ENCODE measurements around the gene TRAPPC8. TPM values are rescaled to one million over a fixed set of nuclear protein-coding genes. Genes with fewer than 3 reads are reported as not detected.

TRAPPC8 gene
- total RNA-seq, 1 experiment from 2014 or later, result 93.1 TPM

- no peak overlapping the region for H2AFZ ChIP-seq (ENCODE audit: low read length)
- no peak overlapping the region for H3K9ac ChIP-seq (ENCODE audit: low read length)
- H3K9me3 ChIP-seq (ENCODE audit: low read length), result no peaks in the 10 kb centered on the region
- H3K27ac ChIP-seq (ENCODE audit: low read length), result no peak overlapping the region
- no peak overlapping the region for H3K4me3 ChIP-seq (ENCODE audit: low read length)
- H3K4me2 ChIP-seq (ENCODE audit: low read depth, low read length, poor library complexity, severe bottlenecking), result no peak overlapping the region
- H3K4me1 ChIP-seq (ENCODE audit: low read length), result no peaks in the 10 kb centered on the region
- no peaks in the 10 kb centered on the region for H3K27me3 ChIP-seq (ENCODE audit: low read length)
- peaks cover 43% of the 10 kb centered on the region for H3K36me3 ChIP-seq (ENCODE audit: insufficient read depth, low read length)
- peaks cover 23% of the 10 kb centered on the region for H3K79me2 ChIP-seq (ENCODE audit: low read length)
- no peak for DNase-seq
- H4K20me1 ChIP-seq (ENCODE audit: insufficient read depth, low read depth, low read length), result no peaks in the 10 kb centered on the region
- H3K9me2 ChIP-seq (replicated peaks; ENCODE audit: insufficient read depth, low read length), result no peaks in the 10 kb centered on the region
Observed at GRCh38 chr18:31875301-31875700, 67.6 kb downstream of the TRAPPC8 start.

GRCh38 chr18:31863103-31863502, 79.8 kb downstream of the TRAPPC8 start:
- Histone ChIP-seq H3K4me3 (ENCODE audit: low read length) (no peak overlapping the region), H4K20me1 (ENCODE audit: insufficient read depth, low read depth, low read length) (no peaks in the 10 kb centered on the region), H3K9ac (ENCODE audit: low read length) (no peak overlapping the region)

GRCh38 chr18:31860488-31860887, 82.4 kb downstream of the TRAPPC8 start:
- H3K27ac ChIP-seq (ENCODE audit: low read length), result no peak overlapping the region
- H3K4me2 ChIP-seq (ENCODE audit: low read depth, low read length, poor library complexity, severe bottlenecking), result no peak overlapping the region
- peaks cover 14% of the 10 kb centered on the region for H3K4me1 ChIP-seq (ENCODE audit: low read length)
- DNase-seq, result no peak
- H4K20me1 ChIP-seq (ENCODE audit: insufficient read depth, low read depth, low read length), result no peaks in the 10 kb centered on the region
- H2AFZ ChIP-seq (ENCODE audit: low read length), result no peak overlapping the region
- H3K9me2 ChIP-seq (replicated peaks; ENCODE audit: insufficient read depth, low read length), result no peaks in the 10 kb centered on the region
- H3K79me2 ChIP-seq (ENCODE audit: low read length), result peaks cover 25% of the 10 kb centered on the region; the same call in 1 of the 2 replicates
- no peaks in the 10 kb centered on the region for H3K9me3 ChIP-seq (ENCODE audit: low read length)
- no peak overlapping the region for H3K9ac ChIP-seq (ENCODE audit: low read length)
- peaks cover 54% of the 10 kb centered on the region; the same call in 1 of the 2 replicates for H3K36me3 ChIP-seq (ENCODE audit: insufficient read depth, low read length)
- H3K27me3 ChIP-seq (ENCODE audit: low read length), result no peaks in the 10 kb centered on the region
- H3K4me3 ChIP-seq (ENCODE audit: low read length), result no peak overlapping the region

More at GRCh38 chr18:31863103-31863502, 79.8 kb downstream of the TRAPPC8 start:
- peaks cover 51% of the 10 kb centered on the region; the same call in 1 of the 2 replicates for H3K36me3 ChIP-seq (ENCODE audit: insufficient read depth, low read length)
- peaks cover 14% of the 10 kb centered on the region for H3K4me1 ChIP-seq (ENCODE audit: low read length)
- H3K79me2 ChIP-seq (ENCODE audit: low read length), result peaks cover 25% of the 10 kb centered on the region; the same call in 1 of the 2 replicates
- no peaks in the 10 kb centered on the region for H3K27me3 ChIP-seq (ENCODE audit: low read length)
- H3K9me2 ChIP-seq (replicated peaks; ENCODE audit: insufficient read depth, low read length), result no peaks in the 10 kb centered on the region
- no peaks in the 10 kb centered on the region for H3K9me3 ChIP-seq (ENCODE audit: low read length)
- no peak for DNase-seq
- H3K4me2 ChIP-seq (ENCODE audit: low read depth, low read length, poor library complexity, severe bottlenecking), result no peak overlapping the region
- H2AFZ ChIP-seq (ENCODE audit: low read length), result no peak overlapping the region
- H3K27ac ChIP-seq (ENCODE audit: low read length), result no peak overlapping the region

- Histone ChIP-seq H3K4me1 (ENCODE audit: low read length) (peaks cover 14% of the 10 kb centered on the region), H3K4me2 (ENCODE audit: low read depth, low read length, poor library complexity, severe bottlenecking) (no peak overlapping the region), H3K4me3 (ENCODE audit: low read length) (no peak overlapping the region), H3K36me3 (ENCODE audit: insufficient read depth, low read length) (peaks cover 57% of the 10 kb centered on the region), H3K9me2 (replicated peaks; ENCODE audit: insufficient read depth, low read length) (no peaks in the 10 kb centered on the region), H3K79me2 (ENCODE audit: low read length) (peaks cover 19% of the 10 kb centered on the region; the same call in 1 of the 2 replicates), H3K27me3 (ENCODE audit: low read length) (no peaks in the 10 kb centered on the region), H3K27ac (ENCODE audit: low read length) (no peak overlapping the region), H2AFZ (ENCODE audit: low read length) (no peak overlapping the region), H3K9me3 (ENCODE audit: low read length) (no peaks in the 10 kb centered on the region), H3K9ac (ENCODE audit: low read length) (no peak overlapping the region), H4K20me1 (ENCODE audit: insufficient read depth, low read depth, low read length) (no peaks in the 10 kb centered on the region)
- DNase-seq, result no peak
Observed at GRCh38 chr18:31857526-31858106, 85.3 kb downstream of the TRAPPC8 start.

GRCh38 chr18:31850844-31851243, 92.1 kb downstream of the TRAPPC8 start:
- Histone ChIP-seq H3K79me2 (ENCODE audit: low read length) (no peaks in the 10 kb centered on the region; the same call in 1 of the 2 replicates), H3K4me3 (ENCODE audit: low read length) (no peak overlapping the region), H3K9me3 (ENCODE audit: low read length) (no peaks in the 10 kb centered on the region), H2AFZ (ENCODE audit: low read length) (no peak overlapping the region), H3K27me3 (ENCODE audit: low read length) (no peaks in the 10 kb centered on the region), H3K4me2 (ENCODE audit: low read depth, low read length, poor library complexity, severe bottlenecking) (no peak overlapping the region), H3K9ac (ENCODE audit: low read length) (no peak overlapping the region), H4K20me1 (ENCODE audit: insufficient read depth, low read depth, low read length) (no peaks in the 10 kb centered on the region), H3K9me2 (replicated peaks; ENCODE audit: insufficient read depth, low read length) (no peaks in the 10 kb centered on the region), H3K36me3 (ENCODE audit: insufficient read depth, low read length) (peaks cover 42% of the 10 kb centered on the region), H3K4me1 (ENCODE audit: low read length) (no peaks in the 10 kb centered on the region), H3K27ac (ENCODE audit: low read length) (no peak overlapping the region)
- no peak for DNase-seq

GRCh38 chr18:31840499-31840898, 102.4 kb downstream of the TRAPPC8 start:
- no peaks in the 10 kb centered on the region for H3K9me3 ChIP-seq (ENCODE audit: low read length)
- peaks cover 4% of the 10 kb centered on the region for H3K4me1 ChIP-seq (ENCODE audit: low read length)
- H4K20me1 ChIP-seq (ENCODE audit: insufficient read depth, low read depth, low read length), result no peaks in the 10 kb centered on the region
- H3K9me2 ChIP-seq (replicated peaks; ENCODE audit: insufficient read depth, low read length), result no peaks in the 10 kb centered on the region
- no peak overlapping the region for H3K9ac ChIP-seq (ENCODE audit: low read length)
- H2AFZ ChIP-seq (ENCODE audit: low read length), result no peak overlapping the region
- no peaks in the 10 kb centered on the region for H3K27me3 ChIP-seq (ENCODE audit: low read length)
- DNase-seq, result no peak
- 0 out of 2 replicates have a peak, but pooled peaks cover 3% of the 10 kb centered on the region for H3K79me2 ChIP-seq (ENCODE audit: low read length)
- H3K4me3 ChIP-seq (ENCODE audit: low read length), result no peak overlapping the region
- H3K4me2 ChIP-seq (ENCODE audit: low read depth, low read length, poor library complexity, severe bottlenecking), result no peak overlapping the region
- peaks cover 64% of the 10 kb centered on the region for H3K36me3 ChIP-seq (ENCODE audit: insufficient read depth, low read length)
- no peak overlapping the region for H3K27ac ChIP-seq (ENCODE audit: low read length)

GRCh38 chr18:31837879-31838278, 105.0 kb downstream of the TRAPPC8 start:
- no peaks in the 10 kb centered on the region for H4K20me1 ChIP-seq (ENCODE audit: insufficient read depth, low read depth, low read length)
- H3K36me3 ChIP-seq (ENCODE audit: insufficient read depth, low read length), result peaks cover 61% of the 10 kb centered on the region
- no peak overlapping the region for H3K4me3 ChIP-seq (ENCODE audit: low read length)
- H3K9me3 ChIP-seq (ENCODE audit: low read length), result no peaks in the 10 kb centered on the region
- 0 out of 2 replicates have a peak, but pooled peaks cover 3% of the 10 kb centered on the region for H3K79me2 ChIP-seq (ENCODE audit: low read length)
- no peaks in the 10 kb centered on the region for H3K27me3 ChIP-seq (ENCODE audit: low read length)
- H3K4me1 ChIP-seq (ENCODE audit: low read length), result peaks cover 4% of the 10 kb centered on the region
- DNase-seq, result no peak
- no peak overlapping the region for H3K27ac ChIP-seq (ENCODE audit: low read length)
- no peak overlapping the region for H2AFZ ChIP-seq (ENCODE audit: low read length)
- no peaks in the 10 kb centered on the region for H3K9me2 ChIP-seq (replicated peaks; ENCODE audit: insufficient read depth, low read length)
- H3K9ac ChIP-seq (ENCODE audit: low read length), result no peak overlapping the region
- no peak overlapping the region for H3K4me2 ChIP-seq (ENCODE audit: low read depth, low read length, poor library complexity, severe bottlenecking)

GRCh38 chr18:31835528-31836133, 107.3 kb downstream of the TRAPPC8 start:
- H4K20me1 ChIP-seq (ENCODE audit: insufficient read depth, low read depth, low read length), result no peaks in the 10 kb centered on the region
- H3K36me3 ChIP-seq (ENCODE audit: insufficient read depth, low read length), result peaks cover 46% of the 10 kb centered on the region
- H3K9me2 ChIP-seq (replicated peaks; ENCODE audit: insufficient read depth, low read length), result no peaks in the 10 kb centered on the region
- H3K79me2 ChIP-seq (ENCODE audit: low read length), result 0 out of 2 replicates have a peak, but pooled peaks cover 3% of the 10 kb centered on the region
- no peak overlapping the region for H3K27ac ChIP-seq (ENCODE audit: low read length)
- H3K4me2 ChIP-seq (ENCODE audit: low read depth, low read length, poor library complexity, severe bottlenecking), result no peak overlapping the region
- no peak overlapping the region for H3K4me3 ChIP-seq (ENCODE audit: low read length)
- H2AFZ ChIP-seq (ENCODE audit: low read length), result no peak overlapping the region
- H3K27me3 ChIP-seq (ENCODE audit: low read length), result no peaks in the 10 kb centered on the region
- H3K9ac ChIP-seq (ENCODE audit: low read length), result no peak overlapping the region
- peaks cover 3% of the 10 kb centered on the region; the same call in 1 of the 2 replicates for H3K4me1 ChIP-seq (ENCODE audit: low read length)
- DNase-seq, result no peak
- H3K9me3 ChIP-seq (ENCODE audit: low read length), result no peaks in the 10 kb centered on the region

Measured in Karpas-422 (cell line).